Measurements from ENCODE around the gene CCDC186. TPM values are rescaled to one million over a fixed set of nuclear protein-coding genes. Genes with fewer than 3 reads are reported as not detected.

Gene CCDC186
- total RNA-seq, 1 donor from 2014 or later, result 7.1 TPM

GRCh38 chr10:114087255-114087654, 86.7 kb downstream of the CCDC186 start:
- Mint-ChIP-seq H3K27me3 (ENCODE audit: low read depth) (no peaks in the 10 kb centered on the region), H3K27ac (ENCODE audit: unreplicated experiment) (no peak overlapping the region), H3K9me3 (peaks cover 3% of the 10 kb centered on the region), H3K36me3 (ENCODE audit: low read depth) (peaks cover 2% of the 10 kb centered on the region), H3K4me1 (peaks cover 14% of the 10 kb centered on the region), H3K4me3 (no peak overlapping the region)
- DNase-seq (ENCODE audit: low read depth, low spot score), result no peak
- no peak for TF ChIP-seq CTCF (conservative IDR thresholded peaks at IDR 0.05)

GRCh38 chr10:114084215-114084614, 89.8 kb downstream of the CCDC186 start:
- peak overlapping the region; percentile 57 for H3K4me3 Mint-ChIP-seq
- H3K27ac Mint-ChIP-seq (ENCODE audit: unreplicated experiment), result no peak overlapping the region
- no peaks in the 10 kb centered on the region for H3K27me3 Mint-ChIP-seq (ENCODE audit: low read depth)
- DNase-seq (ENCODE audit: low read depth, low spot score), result no peak
- peaks cover 5% of the 10 kb centered on the region for H3K9me3 Mint-ChIP-seq
- H3K36me3 Mint-ChIP-seq (ENCODE audit: low read depth), result peaks cover 2% of the 10 kb centered on the region
- TF ChIP-seq CTCF (conservative IDR thresholded peaks at IDR 0.05), result no peak
- peaks cover 34% of the 10 kb centered on the region for H3K4me1 Mint-ChIP-seq

GRCh38 chr10:114083040-114083439, 91.0 kb downstream of the CCDC186 start:
- TF ChIP-seq CTCF (conservative IDR thresholded peaks at IDR 0.05), result no peak
- Mint-ChIP-seq H3K9me3 (peaks cover 5% of the 10 kb centered on the region), H3K27ac (ENCODE audit: unreplicated experiment) (no peak overlapping the region), H3K27me3 (ENCODE audit: low read depth) (no peaks in the 10 kb centered on the region), H3K36me3 (ENCODE audit: low read depth) (peaks cover 2% of the 10 kb centered on the region), H3K4me1 (peaks cover 43% of the 10 kb centered on the region), H3K4me3 (no peak overlapping the region)
- no peak for DNase-seq (ENCODE audit: low read depth, low spot score)

GRCh38 chr10:114081911-114082583, 92.0 kb downstream of the CCDC186 start:
- peaks cover 45% of the 10 kb centered on the region for H3K4me1 Mint-ChIP-seq
- no peak overlapping the region for H3K27ac Mint-ChIP-seq (ENCODE audit: unreplicated experiment)
- H3K36me3 Mint-ChIP-seq (ENCODE audit: low read depth), result peaks cover 2% of the 10 kb centered on the region

GRCh38 chr10:114079421-114079820, 94.6 kb downstream of the CCDC186 start:
- Mint-ChIP-seq H3K9me3 (peaks cover 5% of the 10 kb centered on the region), H3K4me3 (no peak overlapping the region), H3K27me3 (ENCODE audit: low read depth) (no peaks in the 10 kb centered on the region), H3K27ac (ENCODE audit: unreplicated experiment) (no peak overlapping the region), H3K36me3 (ENCODE audit: low read depth) (peaks cover 2% of the 10 kb centered on the region), H3K4me1 (peaks cover 35% of the 10 kb centered on the region)
- no peak for DNase-seq (ENCODE audit: low read depth, low spot score)
- TF ChIP-seq CTCF (conservative IDR thresholded peaks at IDR 0.05), result no peak

More at GRCh38 chr10:114081911-114082583, 92.0 kb downstream of the CCDC186 start:
- no peak for TF ChIP-seq CTCF (conservative IDR thresholded peaks at IDR 0.05)
- Mint-ChIP-seq H3K9me3 (peaks cover 5% of the 10 kb centered on the region), H3K27me3 (ENCODE audit: low read depth) (no peaks in the 10 kb centered on the region), H3K4me3 (no peak overlapping the region)
- DNase-seq (ENCODE audit: low read depth, low spot score), result no peak

All from neural crest cell (in vitro differentiated cells).